HepG2 (cell line): Measurements from ENCODE around the gene ERLEC1. TPM values are rescaled to one million over a fixed set of nuclear protein-coding genes. Genes with fewer than 3 reads are reported as not detected.
A peak's percentile ranks its signal among the peaks of the same experiment; 100 is the strongest.

Experiments used
- ISX ChIP-seq: sonication (generic); formaldehyde crosslinking; conservative IDR thresholded peaks from 2 replicates; pipeline ENCODE4 v1.5.0; 2020; ENCODE audit warnings: missing genetic modification reagents
- PHB2 ChIP-seq: fragments of 450-650 bp; IDR thresholded peaks from 2 replicates; pipeline ENCODE4 v1.6.1; 2018; ENCODE audit not compliant: partially characterized antibody
- PHF8 ChIP-seq: sonication (generic); formaldehyde crosslinking; IDR thresholded peaks from 2 replicates; pipeline ENCODE4 v1.5.0; 2020; ENCODE audit warnings: missing genetic modification reagents
- POLR2AphosphoS5 ChIP-seq: IDR thresholded peaks from 2 replicates; pipeline ENCODE4 v1.6.1; 2012; ENCODE audit warnings: low read depth, low read length
- SATB2 ChIP-seq: sonication (generic); formaldehyde crosslinking; IDR thresholded peaks from 2 replicates; pipeline ENCODE4 v1.5.0; 2020; ENCODE audit warnings: missing genetic modification reagents
- SNAPC2 ChIP-seq: sonication (generic); formaldehyde crosslinking; IDR thresholded peaks from 2 replicates; pipeline ENCODE4 v1.8.1; 2022; ENCODE audit warnings: mild to moderate bottlenecking, missing genetic modification reagents
- ZNF260 ChIP-seq: sonication (generic); formaldehyde crosslinking; IDR thresholded peaks from 2 replicates; pipeline ENCODE4 v1.4.0; 2020; ENCODE audit warnings: missing genetic modification reagents, low read depth, mild to moderate bottlenecking, borderline replicate concordance
- ZNF33A ChIP-seq: sonication (generic); formaldehyde crosslinking; IDR thresholded peaks from 2 replicates; pipeline ENCODE4 v1.5.1; 2020; ENCODE audit warnings: missing genetic modification reagents, mild to moderate bottlenecking, moderate library complexity, borderline replicate concordance
- ZNF775 ChIP-seq: sonication (generic); formaldehyde crosslinking; IDR thresholded peaks from 2 replicates; pipeline ENCODE4 v1.4.0; 2020; ENCODE audit warnings: missing genetic modification reagents, mild to moderate bottlenecking, moderate library complexity, borderline replicate concordance
- polyA plus RNA-seq, 8 experiments: library from polyadenylated mRNA; depleted of rRNA in 3 of 8; stranded (reverse) in 7 of 8; unstranded in 1 of 8; fragments of >200 nt; fragmentation: Illumina TruSeq in 4 of 8; extraction: Trizol in 4 of 8; gene quantifications; 2 replicates each; pipeline versions ENCODE4 v1.2.1 to v1.2.3, GENCODE V29; 2011 to 2016; ENCODE audit warnings: low read depth in 4 of 8, missing spikeins in 1 of 8, mixed read lengths in 1 of 8; ENCODE audit not compliant: insufficient read depth in 1 of 8
- total RNA-seq, 5 experiments: library from RNA; depleted of rRNA; stranded (reverse); fragments of >200 nt; fragmentation: Illumina TruSeq; extraction: Trizol; gene quantifications; 2 replicates each; pipeline ENCODE4 v1.2.3, GENCODE V29; 2016; ENCODE audit warnings: low read depth in 1 of 5
- TF ChIP-seq, protein P1 (sequence below): sonication (generic); formaldehyde crosslinking; IDR thresholded peaks from 2 replicates; pipeline ENCODE4 v1.4.0; 2020; ENCODE audit warnings: missing genetic modification reagents
- TF ChIP-seq, protein P2 (sequence below): IDR thresholded peaks from 2 replicates; pipeline ENCODE4 v1.6.1; 2016
- TF ChIP-seq, protein P3 (sequence below): sonication (generic); formaldehyde crosslinking; IDR thresholded peaks from 2 replicates; pipeline ENCODE4 v1.8.0; 2022; ENCODE audit warnings: low read depth, missing genetic modification reagents
- TF ChIP-seq, protein P4 (sequence below): sonication (generic); formaldehyde crosslinking; IDR thresholded peaks from 2 replicates; pipeline ENCODE4 v1.5.0; 2020; ENCODE audit warnings: mild to moderate bottlenecking, missing genetic modification reagents
- TF ChIP-seq, protein P5 (sequence below): sonication (generic); formaldehyde crosslinking; IDR thresholded peaks from 2 replicates; pipeline ENCODE4 v1.4.0; 2020; ENCODE audit warnings: missing genetic modification reagents, mild to moderate bottlenecking, borderline replicate concordance
- TF ChIP-seq, protein P6 (sequence below): sonication (generic); formaldehyde crosslinking; conservative IDR thresholded peaks from 2 replicates; pipeline ENCODE4 v1.8.0; 2022; ENCODE audit warnings: mild to moderate bottlenecking, moderate library complexity, missing genetic modification reagents

ERLEC1 gene
- total and polyA plus RNA-seq, 2 of the 13 experiments (the other 11 are each of a cell fraction or from before 2014, with no cell fraction given): 87.3 to 88.4 TPM

DNA sequence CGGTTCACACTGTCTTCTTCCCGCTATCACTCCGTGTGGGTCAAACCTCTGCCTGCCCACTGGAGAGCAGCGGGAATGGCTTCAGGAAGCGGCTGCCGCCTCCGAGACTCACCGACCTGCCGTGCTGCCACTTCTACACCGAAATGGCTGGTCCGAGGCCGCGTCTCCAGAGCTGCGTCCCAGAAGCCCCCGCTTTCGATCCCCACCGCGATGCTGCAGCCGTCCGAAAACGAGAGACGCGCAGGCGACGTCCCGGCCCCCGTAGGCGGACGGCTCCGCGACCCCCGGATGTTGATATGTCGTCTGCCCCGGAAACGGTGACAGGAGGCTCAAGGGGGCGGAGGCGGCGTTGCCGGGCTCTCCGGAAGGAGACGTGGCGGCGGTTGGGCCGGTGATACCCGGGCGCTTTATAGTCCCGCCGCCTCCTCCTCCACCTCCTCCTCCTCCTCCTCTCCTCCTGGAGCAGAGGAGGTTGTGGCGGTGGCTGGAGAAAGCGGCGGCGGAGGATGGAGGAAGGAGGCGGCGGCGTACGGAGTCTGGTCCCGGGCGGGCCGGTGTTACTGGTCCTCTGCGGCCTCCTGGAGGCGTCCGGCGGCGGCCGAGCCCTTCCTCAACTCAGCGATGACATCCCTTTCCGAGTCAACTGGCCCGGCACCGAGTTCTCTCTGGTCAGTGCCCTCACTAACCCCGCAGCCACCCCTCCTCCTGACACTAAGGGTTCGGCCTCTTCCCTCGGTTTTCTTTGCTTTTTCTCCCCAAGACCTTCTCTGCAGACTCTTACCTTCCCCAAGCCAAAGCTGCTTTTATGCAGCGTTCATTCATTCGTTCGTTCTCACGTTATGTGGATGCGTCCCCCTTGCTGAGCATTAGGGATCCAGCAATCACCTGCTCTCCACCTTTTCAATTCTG is at the start of gene ERLEC1, which contains the start of gene ASB3 (continued):
- TF ChIP-seq, protein P1, sequence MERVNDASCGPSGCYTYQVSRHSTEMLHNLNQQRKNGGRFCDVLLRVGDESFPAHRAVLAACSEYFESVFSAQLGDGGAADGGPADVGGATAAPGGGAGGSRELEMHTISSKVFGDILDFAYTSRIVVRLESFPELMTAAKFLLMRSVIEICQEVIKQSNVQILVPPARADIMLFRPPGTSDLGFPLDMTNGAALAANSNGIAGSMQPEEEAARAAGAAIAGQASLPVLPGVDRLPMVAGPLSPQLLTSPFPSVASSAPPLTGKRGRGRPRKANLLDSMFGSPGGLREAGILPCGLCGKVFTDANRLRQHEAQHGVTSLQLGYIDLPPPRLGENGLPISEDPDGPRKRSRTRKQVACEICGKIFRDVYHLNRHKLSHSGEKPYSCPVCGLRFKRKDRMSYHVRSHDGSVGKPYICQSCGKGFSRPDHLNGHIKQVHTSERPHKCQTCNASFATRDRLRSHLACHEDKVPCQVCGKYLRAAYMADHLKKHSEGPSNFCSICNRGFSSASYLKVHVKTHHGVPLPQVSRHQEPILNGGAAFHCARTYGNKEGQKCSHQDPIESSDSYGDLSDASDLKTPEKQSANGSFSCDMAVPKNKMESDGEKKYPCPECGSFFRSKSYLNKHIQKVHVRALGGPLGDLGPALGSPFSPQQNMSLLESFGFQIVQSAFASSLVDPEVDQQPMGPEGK (CRISPR knock-in tag): peak; percentile 97
- TF ChIP-seq, protein P2, sequence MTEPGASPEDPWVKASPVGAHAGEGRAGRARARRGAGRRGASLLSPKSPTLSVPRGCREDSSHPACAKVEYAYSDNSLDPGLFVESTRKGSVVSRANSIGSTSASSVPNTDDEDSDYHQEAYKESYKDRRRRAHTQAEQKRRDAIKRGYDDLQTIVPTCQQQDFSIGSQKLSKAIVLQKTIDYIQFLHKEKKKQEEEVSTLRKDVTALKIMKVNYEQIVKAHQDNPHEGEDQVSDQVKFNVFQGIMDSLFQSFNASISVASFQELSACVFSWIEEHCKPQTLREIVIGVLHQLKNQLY: peak; percentile 63; the same call in 1 of the 2 replicates
- TF ChIP-seq, protein P3, sequence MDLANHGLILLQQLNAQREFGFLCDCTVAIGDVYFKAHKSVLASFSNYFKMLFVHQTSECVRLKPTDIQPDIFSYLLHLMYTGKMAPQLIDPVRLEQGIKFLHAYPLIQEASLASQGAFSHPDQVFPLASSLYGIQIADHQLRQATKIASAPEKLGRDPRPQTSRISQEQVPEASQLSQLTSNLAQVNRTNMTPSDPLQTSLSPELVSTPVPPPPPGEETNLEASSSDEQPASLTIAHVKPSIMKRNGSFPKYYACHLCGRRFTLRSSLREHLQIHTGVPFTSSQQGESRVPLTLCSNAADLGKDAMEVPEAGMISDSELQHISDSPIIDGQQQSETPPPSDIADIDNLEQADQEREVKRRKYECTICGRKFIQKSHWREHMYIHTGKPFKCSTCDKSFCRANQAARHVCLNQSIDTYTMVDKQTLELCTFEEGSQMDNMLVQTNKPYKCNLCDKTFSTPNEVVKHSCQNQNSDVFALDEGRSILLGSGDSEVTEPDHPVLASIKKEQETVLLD (CRISPR knock-in tag): peak; percentile 96
- TF ChIP-seq PHF8 (CRISPR knock-in tag) (peak; percentile 97), ISX (CRISPR knock-in tag) (peak; percentile 58; the same call in 1 of the 2 replicates), ZNF260 (CRISPR knock-in tag) (no peak), ZNF33A (CRISPR knock-in tag) (no peak), ZNF775 (CRISPR knock-in tag) (no peak), PHB2 (no peak), POLR2AphosphoS5 (peak; percentile 92), SNAPC2 (peak; percentile 98), SATB2 (0 out of 2 replicates have a peak, but pooled peaks have one; percentile 70)
- TF ChIP-seq, protein P4, sequence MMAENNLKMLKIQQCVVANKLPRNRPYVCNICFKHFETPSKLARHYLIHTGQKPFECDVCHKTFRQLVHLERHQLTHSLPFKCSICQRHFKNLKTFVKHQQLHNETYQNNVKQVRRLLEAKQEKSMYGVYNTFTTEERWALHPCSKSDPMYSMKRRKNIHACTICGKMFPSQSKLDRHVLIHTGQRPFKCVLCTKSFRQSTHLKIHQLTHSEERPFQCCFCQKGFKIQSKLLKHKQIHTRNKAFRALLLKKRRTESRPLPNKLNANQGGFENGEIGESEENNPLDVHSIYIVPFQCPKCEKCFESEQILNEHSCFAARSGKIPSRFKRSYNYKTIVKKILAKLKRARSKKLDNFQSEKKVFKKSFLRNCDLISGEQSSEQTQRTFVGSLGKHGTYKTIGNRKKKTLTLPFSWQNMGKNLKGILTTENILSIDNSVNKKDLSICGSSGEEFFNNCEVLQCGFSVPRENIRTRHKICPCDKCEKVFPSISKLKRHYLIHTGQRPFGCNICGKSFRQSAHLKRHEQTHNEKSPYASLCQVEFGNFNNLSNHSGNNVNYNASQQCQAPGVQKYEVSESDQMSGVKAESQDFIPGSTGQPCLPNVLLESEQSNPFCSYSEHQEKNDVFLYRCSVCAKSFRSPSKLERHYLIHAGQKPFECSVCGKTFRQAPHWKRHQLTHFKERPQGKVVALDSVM (CRISPR knock-in tag): peak; percentile 81
- TF ChIP-seq, protein P5, sequence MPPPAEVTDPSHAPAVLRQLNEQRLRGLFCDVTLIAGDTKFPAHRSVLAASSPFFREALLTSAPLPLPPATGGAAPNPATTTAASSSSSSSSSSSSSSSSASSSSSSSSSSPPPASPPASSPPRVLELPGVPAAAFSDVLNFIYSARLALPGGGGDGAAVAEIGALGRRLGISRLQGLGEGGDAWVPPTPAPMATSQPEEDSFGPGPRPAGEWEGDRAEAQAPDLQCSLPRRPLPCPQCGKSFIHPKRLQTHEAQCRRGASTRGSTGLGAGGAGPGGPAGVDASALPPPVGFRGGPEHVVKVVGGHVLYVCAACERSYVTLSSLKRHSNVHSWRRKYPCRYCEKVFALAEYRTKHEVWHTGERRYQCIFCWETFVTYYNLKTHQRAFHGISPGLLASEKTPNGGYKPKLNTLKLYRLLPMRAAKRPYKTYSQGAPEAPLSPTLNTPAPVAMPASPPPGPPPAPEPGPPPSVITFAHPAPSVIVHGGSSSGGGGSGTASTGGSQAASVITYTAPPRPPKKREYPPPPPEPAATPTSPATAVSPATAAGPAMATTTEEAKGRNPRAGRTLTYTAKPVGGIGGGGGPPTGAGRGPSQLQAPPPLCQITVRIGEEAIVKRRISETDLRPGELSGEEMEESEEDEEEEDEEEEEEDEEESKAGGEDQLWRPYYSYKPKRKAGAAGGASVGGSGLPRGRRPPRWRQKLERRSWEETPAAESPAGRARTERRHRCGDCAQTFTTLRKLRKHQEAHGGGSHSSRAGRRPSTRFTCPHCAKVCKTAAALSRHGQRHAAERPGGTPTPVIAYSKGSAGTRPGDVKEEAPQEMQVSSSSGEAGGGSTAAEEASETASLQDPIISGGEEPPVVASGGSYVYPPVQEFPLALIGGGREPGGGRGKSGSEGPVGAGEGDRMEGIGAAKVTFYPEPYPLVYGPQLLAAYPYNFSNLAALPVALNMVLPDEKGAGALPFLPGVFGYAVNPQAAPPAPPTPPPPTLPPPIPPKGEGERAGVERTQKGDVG (CRISPR knock-in tag): peak; percentile 59; the same call in 1 of the 2 replicates
- TF ChIP-seq, protein P6, sequence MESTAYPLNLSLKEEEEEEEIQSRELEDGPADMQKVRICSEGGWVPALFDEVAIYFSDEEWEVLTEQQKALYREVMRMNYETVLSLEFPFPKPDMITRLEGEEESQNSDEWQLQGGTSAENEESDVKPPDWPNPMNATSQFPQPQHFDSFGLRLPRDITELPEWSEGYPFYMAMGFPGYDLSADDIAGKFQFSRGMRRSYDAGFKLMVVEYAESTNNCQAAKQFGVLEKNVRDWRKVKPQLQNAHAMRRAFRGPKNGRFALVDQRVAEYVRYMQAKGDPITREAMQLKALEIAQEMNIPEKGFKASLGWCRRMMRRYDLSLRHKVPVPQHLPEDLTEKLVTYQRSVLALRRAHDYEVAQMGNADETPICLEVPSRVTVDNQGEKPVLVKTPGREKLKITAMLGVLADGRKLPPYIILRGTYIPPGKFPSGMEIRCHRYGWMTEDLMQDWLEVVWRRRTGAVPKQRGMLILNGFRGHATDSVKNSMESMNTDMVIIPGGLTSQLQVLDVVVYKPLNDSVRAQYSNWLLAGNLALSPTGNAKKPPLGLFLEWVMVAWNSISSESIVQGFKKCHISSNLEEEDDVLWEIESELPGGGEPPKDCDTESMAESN (CRISPR knock-in tag): peak; percentile 97
